HepG2 (cell line): ENCODE data around the gene SMIM14. TPM values are rescaled to one million over a fixed set of nuclear protein-coding genes. Genes with fewer than 3 reads are reported as not detected.

Experiments
- BRCA1 ChIP-seq: sonication (generic); formaldehyde crosslinking; IDR thresholded peaks from 2 replicates; pipeline ENCODE4 v1.4.0; 2020; ENCODE audit warnings: missing genetic modification reagents
- CENPT ChIP-seq: sonication (generic); formaldehyde crosslinking; IDR thresholded peaks from 2 replicates; pipeline ENCODE4 v1.8.0; 2022; ENCODE audit warnings: low read depth, mild to moderate bottlenecking, moderate library complexity, missing genetic modification reagents
- NCOA2 ChIP-seq: sonication (generic); formaldehyde crosslinking; IDR thresholded peaks from 2 replicates; pipeline ENCODE4 v1.8.0; 2022; ENCODE audit warnings: inconsistent platforms
- PHF20 ChIP-seq: sonication (generic); formaldehyde crosslinking; IDR thresholded peaks from 2 replicates; pipeline ENCODE4 v1.5.0; 2020; ENCODE audit warnings: mild to moderate bottlenecking, missing genetic modification reagents
- SIN3A ChIP-seq: IDR thresholded peaks from 2 replicates; pipeline ENCODE4 v1.6.1; 2011; ENCODE audit warnings: low read depth, mild to moderate bottlenecking, control low read depth, low read length, borderline replicate concordance
- SNAPC2 ChIP-seq: sonication (generic); formaldehyde crosslinking; IDR thresholded peaks from 2 replicates; pipeline ENCODE4 v1.8.1; 2022; ENCODE audit warnings: mild to moderate bottlenecking, missing genetic modification reagents
- SOX5 ChIP-seq: IDR thresholded peaks from 2 replicates; pipeline ENCODE4 v1.6.1; 2016; ENCODE audit warnings: borderline replicate concordance
- STAT5B ChIP-seq: sonication (generic); formaldehyde crosslinking; IDR thresholded peaks from 2 replicates; pipeline ENCODE4 v1.4.0; 2020; ENCODE audit warnings: missing genetic modification reagents
- TOPORS ChIP-seq: sonication (generic); formaldehyde crosslinking; IDR thresholded peaks from 2 replicates; pipeline ENCODE4 v1.8.0; 2023; ENCODE audit warnings: mild to moderate bottlenecking, missing genetic modification reagents
- ZBTB38 ChIP-seq: sonication (generic); formaldehyde crosslinking; IDR thresholded peaks from 2 replicates; pipeline ENCODE4 v1.5.1; 2020; ENCODE audit warnings: mild to moderate bottlenecking, missing genetic modification reagents
- ZBTB8A ChIP-seq: sonication (generic); formaldehyde crosslinking; IDR thresholded peaks from 2 replicates; pipeline ENCODE4 v1.4.0; 2020; ENCODE audit warnings: mild to moderate bottlenecking, low read depth, missing genetic modification reagents, borderline replicate concordance
- ZNF354B ChIP-seq: sonication (generic); formaldehyde crosslinking; IDR thresholded peaks from 2 replicates; pipeline ENCODE4 v1.8.0; 2022; ENCODE audit warnings: mild to moderate bottlenecking, missing genetic modification reagents
- ZNF546 ChIP-seq: sonication (generic); formaldehyde crosslinking; conservative IDR thresholded peaks from 2 replicates; pipeline ENCODE4 v1.8.1; 2023; ENCODE audit warnings: mild to moderate bottlenecking, missing genetic modification reagents
- ZNF550 ChIP-seq: sonication (generic); formaldehyde crosslinking; IDR thresholded peaks from 2 replicates; pipeline ENCODE4 v1.4.0; 2020; ENCODE audit warnings: mild to moderate bottlenecking, missing genetic modification reagents, borderline replicate concordance
- ZNF605 ChIP-seq: sonication (generic); formaldehyde crosslinking; IDR thresholded peaks from 2 replicates; pipeline ENCODE4 v1.8.0; 2022; ENCODE audit warnings: mild to moderate bottlenecking, missing genetic modification reagents
- ZNF678 ChIP-seq: sonication (generic); formaldehyde crosslinking; IDR thresholded peaks from 2 replicates; pipeline ENCODE4 v1.4.0; 2020; ENCODE audit warnings: mild to moderate bottlenecking, missing genetic modification reagents
- ZNF766 ChIP-seq: sonication (generic); formaldehyde crosslinking; IDR thresholded peaks from 2 replicates; pipeline ENCODE4 v1.5.0; 2020; ENCODE audit warnings: missing genetic modification reagents, borderline replicate concordance
- polyA plus RNA-seq, 8 experiments: library from polyadenylated mRNA; depleted of rRNA in 3 of 8; stranded (reverse) in 7 of 8; unstranded in 1 of 8; fragments of >200 nt; fragmentation: Illumina TruSeq in 4 of 8; extraction: Trizol in 4 of 8; gene quantifications; 2 replicates each; pipeline versions ENCODE4 v1.2.1 to v1.2.3, GENCODE V29; 2011 to 2016; ENCODE audit warnings: low read depth in 4 of 8, missing spikeins in 1 of 8, mixed read lengths in 1 of 8; ENCODE audit not compliant: insufficient read depth in 1 of 8
- total RNA-seq, 5 experiments: library from RNA; depleted of rRNA; stranded (reverse); fragments of >200 nt; fragmentation: Illumina TruSeq; extraction: Trizol; gene quantifications; 2 replicates each; pipeline ENCODE4 v1.2.3, GENCODE V29; 2016; ENCODE audit warnings: low read depth in 1 of 5
- TF ChIP-seq, protein P1 (sequence below): sonication (generic); formaldehyde crosslinking; IDR thresholded peaks from 2 replicates; pipeline ENCODE4 v1.8.0; 2022; ENCODE audit warnings: mild to moderate bottlenecking, missing genetic modification reagents, moderate library complexity
- TF ChIP-seq, protein P2 (sequence below): sonication (generic); formaldehyde crosslinking; IDR thresholded peaks from 2 replicates; pipeline ENCODE4 v1.5.0; 2020; ENCODE audit warnings: mild to moderate bottlenecking, missing genetic modification reagents, borderline replicate concordance

Gene SMIM14
- total and polyA plus RNA-seq, 2 of the 13 experiments (the other 11 are each of a cell fraction or from before 2014, with no cell fraction given), result 16.3 to 28.1 TPM

DNA sequence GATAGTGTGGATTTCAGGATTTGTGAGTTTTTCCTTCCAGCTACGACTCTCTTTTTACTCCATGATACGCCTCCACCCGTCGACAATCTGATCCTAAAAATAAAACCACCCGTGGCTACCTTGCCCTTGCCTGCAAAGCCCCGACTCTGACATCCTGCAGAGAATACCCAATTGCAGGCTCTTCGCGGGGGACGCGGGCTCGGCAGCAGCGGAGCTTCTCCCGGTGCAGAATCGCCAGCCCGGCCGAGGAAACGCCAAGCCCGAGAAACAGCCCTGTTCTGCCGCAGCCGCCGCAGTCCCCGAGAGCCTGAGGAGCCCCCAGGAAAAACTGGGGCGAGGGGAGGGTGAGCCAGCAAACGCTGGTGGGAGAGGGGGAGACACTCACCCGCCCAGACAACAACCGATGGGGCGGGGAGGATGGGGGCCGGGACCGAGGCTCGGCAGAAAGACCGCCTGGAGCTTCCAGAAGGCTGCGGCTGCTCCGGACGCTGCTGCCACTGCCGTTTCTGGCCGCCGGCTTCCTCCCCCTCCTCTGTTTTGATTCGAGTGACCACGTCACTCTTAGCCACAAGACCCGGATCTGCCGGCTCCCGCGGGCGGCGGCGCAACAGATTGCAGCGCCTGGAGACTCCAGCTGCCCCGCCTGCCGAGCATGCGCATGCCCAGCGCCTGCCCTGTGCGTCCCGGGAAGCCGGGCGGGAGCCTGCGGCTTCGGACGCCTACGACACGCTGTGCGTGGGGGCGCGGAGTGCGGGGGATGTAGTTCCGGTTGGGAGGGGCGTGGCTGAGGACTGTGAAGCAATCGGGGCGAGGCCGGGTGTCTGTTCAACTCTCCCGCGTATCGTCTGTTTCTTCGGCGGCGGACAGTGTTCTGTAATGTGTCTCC lies at the start of gene SMIM14 (continued):
- no peak for TF ChIP-seq ZNF354B
- TF ChIP-seq BRCA1 (CRISPR knock-in tag), result 0 out of 2 replicates have a peak, but pooled peaks have one; percentile 30
- TF ChIP-seq, protein P1, sequence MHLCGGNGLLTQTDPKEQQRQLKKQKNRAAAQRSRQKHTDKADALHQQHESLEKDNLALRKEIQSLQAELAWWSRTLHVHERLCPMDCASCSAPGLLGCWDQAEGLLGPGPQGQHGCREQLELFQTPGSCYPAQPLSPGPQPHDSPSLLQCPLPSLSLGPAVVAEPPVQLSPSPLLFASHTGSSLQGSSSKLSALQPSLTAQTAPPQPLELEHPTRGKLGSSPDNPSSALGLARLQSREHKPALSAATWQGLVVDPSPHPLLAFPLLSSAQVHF (CRISPR knock-in tag), result 0 out of 2 replicates have a peak, but pooled peaks have one; percentile 66
- no peak for TF ChIP-seq ZNF550 (CRISPR knock-in tag)
- TF ChIP-seq NCOA2 (CRISPR knock-in tag), result peak; percentile 49; the same call in 1 of the 2 replicates
- TF ChIP-seq ZBTB38 (CRISPR knock-in tag), result peak; percentile 77
- TF ChIP-seq STAT5B (CRISPR knock-in tag), result no peak
- TF ChIP-seq, protein P2, sequence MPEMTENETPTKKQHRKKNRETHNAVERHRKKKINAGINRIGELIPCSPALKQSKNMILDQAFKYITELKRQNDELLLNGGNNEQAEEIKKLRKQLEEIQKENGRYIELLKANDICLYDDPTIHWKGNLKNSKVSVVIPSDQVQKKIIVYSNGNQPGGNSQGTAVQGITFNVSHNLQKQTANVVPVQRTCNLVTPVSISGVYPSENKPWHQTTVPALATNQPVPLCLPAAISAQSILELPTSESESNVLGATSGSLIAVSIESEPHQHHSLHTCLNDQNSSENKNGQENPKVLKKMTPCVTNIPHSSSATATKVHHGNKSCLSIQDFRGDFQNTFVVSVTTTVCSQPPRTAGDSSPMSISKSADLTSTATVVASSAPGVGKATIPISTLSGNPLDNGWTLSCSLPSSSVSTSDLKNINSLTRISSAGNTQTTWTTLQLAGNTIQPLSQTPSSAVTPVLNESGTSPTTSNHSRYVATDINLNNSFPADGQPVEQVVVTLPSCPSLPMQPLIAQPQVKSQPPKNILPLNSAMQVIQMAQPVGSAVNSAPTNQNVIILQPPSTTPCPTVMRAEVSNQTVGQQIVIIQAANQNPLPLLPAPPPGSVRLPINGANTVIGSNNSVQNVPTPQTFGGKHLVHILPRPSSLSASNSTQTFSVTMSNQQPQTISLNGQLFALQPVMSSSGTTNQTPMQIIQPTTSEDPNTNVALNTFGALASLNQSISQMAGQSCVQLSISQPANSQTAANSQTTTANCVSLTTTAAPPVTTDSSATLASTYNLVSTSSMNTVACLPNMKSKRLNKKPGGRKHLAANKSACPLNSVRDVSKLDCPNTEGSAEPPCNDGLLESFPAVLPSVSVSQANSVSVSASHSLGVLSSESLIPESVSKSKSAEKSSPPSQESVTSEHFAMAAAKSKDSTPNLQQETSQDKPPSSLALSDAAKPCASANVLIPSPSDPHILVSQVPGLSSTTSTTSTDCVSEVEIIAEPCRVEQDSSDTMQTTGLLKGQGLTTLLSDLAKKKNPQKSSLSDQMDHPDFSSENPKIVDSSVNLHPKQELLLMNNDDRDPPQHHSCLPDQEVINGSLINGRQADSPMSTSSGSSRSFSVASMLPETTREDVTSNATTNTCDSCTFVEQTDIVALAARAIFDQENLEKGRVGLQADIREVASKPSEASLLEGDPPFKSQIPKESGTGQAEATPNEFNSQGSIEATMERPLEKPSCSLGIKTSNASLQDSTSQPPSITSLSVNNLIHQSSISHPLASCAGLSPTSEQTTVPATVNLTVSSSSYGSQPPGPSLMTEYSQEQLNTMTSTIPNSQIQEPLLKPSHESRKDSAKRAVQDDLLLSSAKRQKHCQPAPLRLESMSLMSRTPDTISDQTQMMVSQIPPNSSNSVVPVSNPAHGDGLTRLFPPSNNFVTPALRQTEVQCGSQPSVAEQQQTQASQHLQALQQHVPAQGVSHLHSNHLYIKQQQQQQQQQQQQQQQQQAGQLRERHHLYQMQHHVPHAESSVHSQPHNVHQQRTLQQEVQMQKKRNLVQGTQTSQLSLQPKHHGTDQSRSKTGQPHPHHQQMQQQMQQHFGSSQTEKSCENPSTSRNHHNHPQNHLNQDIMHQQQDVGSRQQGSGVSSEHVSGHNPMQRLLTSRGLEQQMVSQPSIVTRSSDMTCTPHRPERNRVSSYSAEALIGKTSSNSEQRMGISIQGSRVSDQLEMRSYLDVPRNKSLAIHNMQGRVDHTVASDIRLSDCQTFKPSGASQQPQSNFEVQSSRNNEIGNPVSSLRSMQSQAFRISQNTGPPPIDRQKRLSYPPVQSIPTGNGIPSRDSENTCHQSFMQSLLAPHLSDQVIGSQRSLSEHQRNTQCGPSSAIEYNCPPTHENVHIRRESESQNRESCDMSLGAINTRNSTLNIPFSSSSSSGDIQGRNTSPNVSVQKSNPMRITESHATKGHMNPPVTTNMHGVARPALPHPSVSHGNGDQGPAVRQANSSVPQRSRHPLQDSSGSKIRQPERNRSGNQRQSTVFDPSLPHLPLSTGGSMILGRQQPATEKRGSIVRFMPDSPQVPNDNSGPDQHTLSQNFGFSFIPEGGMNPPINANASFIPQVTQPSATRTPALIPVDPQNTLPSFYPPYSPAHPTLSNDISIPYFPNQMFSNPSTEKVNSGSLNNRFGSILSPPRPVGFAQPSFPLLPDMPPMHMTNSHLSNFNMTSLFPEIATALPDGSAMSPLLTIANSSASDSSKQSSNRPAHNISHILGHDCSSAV, result 0 out of 2 replicates have a peak, but pooled peaks have one; percentile 29
- peak; percentile 62; the same call in 1 of the 2 replicates for TF ChIP-seq PHF20
- 0 out of 2 replicates have a peak, but pooled peaks have one; percentile 48 for TF ChIP-seq ZNF766 (CRISPR knock-in tag)
- no peak for TF ChIP-seq CENPT (CRISPR knock-in tag)
- TF ChIP-seq ZNF546 (CRISPR knock-in tag), result 0 out of 2 replicates have a peak, but pooled peaks have one; percentile 41
- TF ChIP-seq SNAPC2 (CRISPR knock-in tag), result no peak
- peak; percentile 86; the same call in 1 of the 2 replicates for TF ChIP-seq ZNF605 (CRISPR knock-in tag)
- no peak; the same call in 1 of the 2 replicates for TF ChIP-seq ZNF678 (CRISPR knock-in tag)
- 0 out of 2 replicates have a peak, but pooled peaks have one; percentile 23 for TF ChIP-seq TOPORS (CRISPR knock-in tag)
- TF ChIP-seq SIN3A, result peak; percentile 88
- no peak for TF ChIP-seq ZBTB8A (CRISPR knock-in tag)
- peak; percentile 78; the same call in 1 of the 2 replicates for TF ChIP-seq SOX5
